GM19238 (cell line): ENCODE data around the gene EXT2.

ENCODE experiments used
- DNase-seq: peaks from one replicate; pipeline ENCODE4 v3.0.0; 2011; ENCODE audit warnings: low spot score; ENCODE audit not compliant: insufficient read length

Gene EXT2

DNA sequence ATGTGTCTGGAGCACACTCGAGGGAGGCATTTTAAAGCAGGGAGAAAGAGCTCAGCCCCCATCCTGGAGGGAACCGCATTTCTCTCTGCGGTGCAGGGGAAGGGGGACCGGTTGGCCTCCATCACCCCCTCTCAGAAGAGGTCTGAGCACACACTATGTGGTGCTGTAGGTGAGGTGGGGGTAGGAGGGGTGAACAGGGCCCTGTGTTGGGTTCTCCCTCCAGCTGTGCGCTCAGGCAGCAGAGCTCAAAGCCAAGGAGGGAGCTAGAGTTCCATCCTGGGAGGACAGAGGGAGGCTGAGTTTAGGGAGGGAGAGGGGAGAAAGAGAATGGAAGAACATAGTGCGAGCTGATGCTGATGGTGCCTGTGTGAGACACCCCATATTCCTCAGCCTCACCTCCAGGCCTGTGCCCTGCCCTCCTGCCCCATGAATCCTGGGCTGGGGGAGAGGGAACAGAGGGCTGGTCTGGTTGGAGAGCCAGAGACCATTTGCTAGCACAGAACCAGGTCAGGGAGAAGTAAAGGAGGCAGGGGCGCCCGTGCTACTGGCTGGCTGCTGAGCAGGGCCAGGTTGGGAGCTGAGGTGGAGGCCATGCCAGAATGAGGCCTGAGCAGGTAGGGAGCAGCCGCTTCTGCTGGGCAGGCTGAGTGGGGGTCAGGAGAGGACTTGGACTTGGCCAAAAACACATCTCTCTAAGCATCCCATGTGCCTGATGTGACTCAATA is 170.7 kb downstream of the EXT2 start:
- DNase-seq, result no peak

DNA sequence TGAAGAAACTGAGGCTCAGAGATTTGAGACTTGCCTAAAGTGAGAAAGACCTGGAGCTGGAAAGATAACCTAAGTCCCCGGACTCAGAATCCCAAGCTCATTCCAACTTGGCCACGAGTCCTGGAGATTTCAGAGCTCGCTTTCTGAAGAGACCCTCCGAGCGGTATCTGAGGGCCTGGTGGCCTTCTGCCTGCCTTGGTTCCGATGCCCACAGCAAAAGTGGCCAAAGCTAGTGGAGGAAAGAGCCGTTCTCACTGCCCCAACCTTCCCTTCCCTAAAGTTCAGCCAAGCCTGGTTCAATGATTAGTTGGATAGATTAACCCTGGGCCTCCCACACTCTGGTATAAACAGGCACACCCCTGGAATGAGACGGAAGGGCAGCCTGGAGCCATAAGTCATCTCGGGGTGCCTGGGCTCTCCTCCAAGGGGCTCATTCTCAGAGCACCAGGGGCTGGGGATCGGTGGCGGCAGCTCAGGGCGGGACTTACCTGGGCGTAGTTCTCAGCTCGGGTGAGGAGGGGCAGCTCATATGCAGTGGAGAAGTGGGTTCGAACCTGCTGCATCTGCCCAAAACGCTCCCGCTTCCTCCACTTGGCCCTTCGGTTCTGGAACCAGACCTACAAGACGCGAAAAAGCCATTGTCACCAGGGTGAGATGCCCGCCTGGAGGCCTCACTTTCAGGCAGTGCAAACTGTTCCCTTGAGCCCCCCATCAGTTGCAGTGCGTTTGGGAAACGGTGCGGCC is 171.7 kb downstream of the EXT2 start:
- DNase-seq, result no peak

DNA sequence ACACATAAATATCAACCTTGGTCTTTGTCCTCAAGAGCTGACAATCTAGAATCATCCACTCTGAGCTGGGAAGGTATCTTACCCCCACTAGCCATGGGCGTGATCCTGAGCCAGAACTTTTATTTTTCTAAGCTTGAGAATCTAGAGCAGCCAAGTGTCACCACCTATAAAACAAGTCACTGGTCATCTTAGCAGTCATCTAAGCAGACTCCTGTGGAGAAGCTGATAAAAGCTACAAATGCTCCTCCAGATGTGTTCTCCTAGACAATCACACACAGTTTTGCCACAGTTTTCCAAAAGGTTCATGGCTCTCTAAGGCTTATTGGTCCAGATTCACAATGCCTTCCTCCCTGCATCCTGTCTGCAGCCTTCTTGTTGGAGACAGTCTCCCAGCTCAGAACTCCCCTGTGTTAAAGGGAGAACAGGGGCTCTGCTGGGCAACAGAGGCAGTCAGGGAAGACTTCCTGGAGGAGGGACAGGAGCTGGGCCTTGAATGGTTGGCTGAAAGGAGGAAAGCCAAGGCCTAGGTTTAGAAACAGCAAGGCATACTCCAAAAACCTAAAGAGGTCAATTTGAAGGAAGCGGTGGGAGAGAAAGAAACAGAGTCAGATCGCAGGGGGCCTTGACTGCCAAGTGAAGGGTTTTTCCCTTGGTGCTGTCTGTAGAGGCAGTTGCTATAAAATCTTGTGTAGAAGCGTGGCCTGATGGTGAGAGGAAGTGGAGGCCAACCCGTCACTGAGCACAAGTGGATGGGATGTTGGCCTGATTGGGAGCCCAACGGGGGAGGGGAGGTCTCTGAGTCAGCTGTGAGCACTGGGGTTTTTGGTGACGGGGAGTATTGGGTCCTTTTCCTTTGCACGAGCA is 172.5 kb downstream of the EXT2 start:
- no peak for DNase-seq

DNA sequence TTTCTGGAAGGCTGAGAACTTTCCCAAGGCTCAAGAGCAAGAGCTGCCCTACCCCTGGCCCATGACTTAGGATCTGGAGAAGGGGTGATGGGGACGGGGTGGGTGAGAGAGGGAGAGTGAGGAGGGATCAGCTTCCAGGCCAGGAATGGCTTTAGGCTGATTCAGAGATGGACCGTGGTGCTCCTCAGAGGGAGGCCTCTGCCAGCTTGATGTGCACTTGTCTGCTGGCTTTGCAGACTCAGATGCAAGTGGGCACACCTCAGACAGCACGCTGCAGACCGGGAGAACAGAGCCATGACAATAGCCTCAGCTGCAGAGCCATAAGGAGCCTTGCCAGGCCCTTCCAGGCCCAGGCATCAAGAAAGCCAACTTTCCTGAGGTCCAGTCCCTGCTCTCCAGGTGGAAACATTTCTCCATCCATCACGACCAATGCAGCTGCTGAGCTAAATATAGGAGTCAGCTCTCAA is 173.2 kb downstream of the EXT2 start:
- DNase-seq, result no peak

DNA sequence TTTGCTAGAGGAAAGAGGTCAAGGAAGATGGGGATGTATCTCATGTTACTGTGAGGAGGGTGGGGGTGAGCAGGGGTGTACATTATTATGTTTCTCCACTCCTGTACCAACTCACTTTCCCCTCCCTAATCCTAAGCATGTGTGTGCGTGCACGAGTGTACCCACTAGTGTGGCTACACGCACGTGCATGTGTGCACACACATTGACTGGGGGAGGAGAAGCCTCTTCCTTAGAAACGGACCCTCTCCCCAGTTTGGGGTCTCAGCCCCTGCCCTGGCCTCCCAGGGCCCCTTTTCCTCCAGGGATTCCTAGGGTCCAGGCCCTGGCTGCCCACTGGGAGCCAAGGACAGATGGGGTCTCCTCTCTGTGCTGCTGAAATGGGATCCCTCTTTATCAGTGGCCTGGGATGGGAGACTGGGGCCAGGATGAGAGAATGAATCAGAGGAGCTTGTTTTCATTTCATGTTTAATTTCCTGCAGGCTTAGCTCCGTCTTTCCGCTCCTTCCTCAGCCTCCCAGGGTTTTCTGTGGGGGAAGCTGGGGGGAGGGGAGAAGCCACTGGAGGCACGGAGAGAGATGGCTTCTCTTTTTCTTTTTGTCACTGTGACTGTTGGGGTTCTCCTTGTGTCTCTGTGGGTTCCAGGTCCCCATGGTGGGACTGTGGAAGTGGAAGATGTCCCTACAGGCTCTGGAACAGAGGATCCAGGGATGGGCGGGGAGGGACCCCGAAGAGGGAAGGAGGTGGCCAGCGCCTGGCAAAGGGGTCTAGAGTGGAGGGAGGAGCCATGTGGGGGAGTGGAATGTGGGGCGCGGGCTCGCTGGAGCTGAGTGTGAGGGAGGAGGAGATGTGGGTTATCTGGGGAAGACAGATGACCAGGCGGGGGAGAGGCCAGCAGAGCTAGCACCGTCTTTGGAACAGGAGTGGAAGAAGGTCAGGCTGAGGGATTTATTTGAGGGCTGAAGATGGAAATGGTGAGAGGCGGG is 174.2 kb downstream of the EXT2 start:
- no peak for DNase-seq

DNA sequence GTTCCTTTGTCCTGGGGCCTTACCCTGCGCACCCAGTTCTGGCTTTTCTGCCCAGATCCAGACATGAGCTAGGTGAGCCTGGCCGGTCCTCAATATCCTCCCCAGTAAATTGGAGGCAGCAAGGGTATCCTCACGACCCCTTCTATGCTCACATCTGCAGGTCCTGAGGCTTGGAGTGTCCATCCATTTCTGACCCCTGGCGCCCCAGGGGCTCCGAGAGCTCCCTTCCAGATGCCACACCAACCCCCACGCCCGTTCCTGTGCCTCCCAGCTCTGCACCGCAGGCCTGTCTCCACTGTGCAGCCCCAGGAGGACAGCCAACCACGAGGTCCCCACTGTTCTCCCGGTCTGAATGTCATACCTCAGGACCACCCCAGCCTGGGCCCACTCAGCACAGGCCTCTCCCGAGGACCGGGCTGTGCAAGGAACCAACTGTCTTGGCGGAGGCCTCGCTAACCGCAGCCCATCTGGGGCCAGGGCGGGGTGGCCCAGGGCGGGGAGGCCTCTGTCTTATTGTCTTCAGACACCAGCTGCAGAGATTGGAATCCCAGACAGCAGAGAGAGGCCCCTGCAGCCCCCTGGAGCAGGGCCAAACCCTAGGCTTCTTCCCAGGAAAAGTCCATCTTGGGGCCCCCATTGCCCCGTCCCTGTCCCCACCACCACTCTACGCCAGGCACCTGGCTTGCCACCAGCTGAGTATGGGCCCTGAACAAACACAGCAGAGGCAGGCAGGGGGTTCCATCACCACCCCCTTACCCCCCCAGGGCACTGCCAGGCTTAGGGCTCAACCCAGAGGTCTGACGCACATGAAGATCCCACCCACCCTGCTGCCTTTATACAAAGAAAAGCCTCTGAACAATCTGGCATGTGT is 175.2 kb downstream of the EXT2 start:
- DNase-seq, result no peak

DNA sequence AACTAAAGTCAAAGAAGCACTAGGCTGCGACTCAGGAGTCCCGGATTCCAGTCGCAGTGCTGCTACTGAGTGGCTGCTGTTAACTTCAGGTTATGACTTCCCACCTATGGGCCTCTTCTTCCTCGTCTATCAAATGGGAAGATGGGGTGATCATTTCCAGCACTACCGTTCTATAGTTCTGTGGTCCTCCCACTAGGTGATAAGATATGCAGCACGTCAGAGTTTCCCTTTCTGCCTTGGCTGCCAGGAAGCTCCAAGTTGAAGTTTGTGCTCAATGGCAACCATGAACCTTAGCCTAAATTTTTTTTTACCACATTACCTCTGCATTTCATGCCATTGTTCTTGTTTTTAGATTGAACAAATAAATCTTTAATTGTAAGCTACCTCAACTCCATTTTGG is 175.8 kb downstream of the EXT2 start:
- DNase-seq, result no peak

DNA sequence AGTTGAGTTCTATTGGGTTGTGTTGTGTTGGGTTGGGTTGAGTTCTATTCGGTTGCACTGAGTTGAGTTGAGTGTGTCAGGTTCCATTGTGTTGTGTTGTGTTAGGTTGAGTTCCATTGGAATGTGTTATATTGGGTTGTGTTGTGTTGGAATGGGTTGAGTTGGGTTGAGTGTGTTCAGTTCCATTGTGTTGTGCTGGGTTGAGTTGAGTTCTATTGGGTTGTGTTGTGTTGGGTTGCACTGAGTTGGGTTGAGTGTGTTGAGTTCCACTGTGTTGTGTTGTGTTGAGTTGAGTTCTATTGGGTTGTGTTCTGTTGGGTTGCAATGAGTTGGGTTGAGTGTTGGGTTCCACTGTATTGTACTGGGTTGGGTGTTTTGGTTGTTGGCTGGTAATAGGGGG is 178.9 kb downstream of the EXT2 start:
- no peak for DNase-seq

DNA sequence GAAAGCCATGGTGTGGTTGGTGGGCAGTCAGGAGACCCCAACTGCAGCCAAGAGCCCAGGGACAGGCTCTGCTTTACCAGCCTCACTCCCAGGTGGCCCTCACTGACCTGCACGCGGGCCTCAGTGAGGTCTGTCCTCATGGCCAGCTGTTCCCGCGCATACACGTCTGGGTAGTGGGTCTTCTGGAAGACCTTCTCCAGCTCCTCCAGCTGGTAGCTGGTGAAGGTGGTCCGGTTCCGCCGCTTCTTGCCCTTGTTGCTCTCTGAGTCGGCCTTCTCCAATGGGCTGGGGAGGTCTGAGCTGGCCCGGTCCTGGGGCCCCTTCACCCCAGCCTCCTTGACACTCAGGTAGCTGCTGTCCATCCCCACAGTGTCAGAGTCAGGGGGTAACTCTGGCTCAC is 179.8 kb downstream of the EXT2 start:
- no peak for DNase-seq

DNA sequence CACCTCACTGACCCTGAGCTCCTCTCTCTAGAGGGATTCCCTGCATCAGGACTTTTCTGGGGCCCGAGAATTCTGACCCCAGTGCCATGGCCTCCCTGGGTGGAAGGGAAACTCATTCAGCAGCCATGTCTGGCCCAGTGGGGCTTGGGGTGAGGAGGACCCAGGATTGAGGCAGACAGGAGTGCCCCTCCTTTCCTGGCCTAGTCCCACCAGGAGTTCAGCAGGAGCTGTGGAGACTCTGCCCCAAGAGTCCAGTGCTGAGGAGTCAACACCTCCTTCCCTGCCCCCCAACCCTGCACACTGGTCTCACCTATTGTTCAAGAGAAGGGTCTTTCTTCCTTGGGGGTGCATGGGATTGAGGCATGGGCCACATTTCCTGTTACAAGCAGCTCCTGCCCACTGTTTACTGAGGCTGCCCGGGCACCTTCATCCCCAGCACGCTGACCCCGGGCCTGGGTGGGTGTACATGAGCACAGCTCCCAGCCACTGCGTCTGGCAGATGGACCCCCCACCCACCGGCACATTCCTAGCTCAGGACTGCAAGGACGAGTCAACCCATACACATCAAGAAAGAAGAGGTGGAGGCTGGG is 180.6 kb downstream of the EXT2 start:
- DNase-seq, result no peak

DNA sequence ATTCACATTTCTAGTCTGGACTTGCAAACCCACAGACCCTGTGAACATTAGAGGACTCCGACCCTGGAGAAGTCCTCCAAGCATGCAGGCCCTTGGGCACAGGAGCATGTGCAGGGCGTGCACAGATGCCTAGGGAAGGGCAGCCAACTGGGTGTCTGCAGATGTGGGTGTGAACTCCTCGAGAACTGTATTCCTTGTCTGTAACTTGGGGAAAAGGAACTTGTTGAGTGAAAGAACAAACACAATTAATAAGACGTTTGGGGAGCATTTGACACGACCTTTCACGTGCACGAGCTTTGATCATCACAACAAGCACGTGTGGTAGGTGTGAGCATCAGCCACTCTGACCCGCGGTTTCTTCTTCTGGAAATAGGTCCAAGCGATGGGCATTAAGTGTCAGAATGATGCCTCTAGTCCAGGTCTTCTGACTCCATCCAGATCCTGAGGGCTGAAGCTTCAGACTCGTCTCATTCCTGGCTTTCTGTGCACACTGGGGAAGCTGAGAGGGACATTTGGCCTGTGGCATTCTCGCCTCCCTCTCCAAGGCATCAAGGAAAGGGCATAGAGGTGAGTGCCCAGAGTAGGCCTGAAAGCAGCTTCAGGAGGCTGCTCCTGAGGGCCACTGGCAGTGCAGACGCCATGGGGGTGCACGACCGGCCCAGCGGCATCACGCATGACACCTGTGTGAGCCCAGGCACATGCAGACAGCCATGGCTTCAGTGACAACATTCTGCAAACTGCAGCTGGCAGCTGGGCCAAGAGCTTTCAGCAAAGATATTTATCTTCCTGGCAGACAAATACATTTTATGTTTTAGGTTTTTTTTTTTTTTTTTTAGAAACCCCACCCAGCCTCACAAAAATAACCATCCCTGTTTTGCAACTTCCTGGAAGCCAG is 182.0 kb downstream of the EXT2 start:
- DNase-seq, result no peak

DNA sequence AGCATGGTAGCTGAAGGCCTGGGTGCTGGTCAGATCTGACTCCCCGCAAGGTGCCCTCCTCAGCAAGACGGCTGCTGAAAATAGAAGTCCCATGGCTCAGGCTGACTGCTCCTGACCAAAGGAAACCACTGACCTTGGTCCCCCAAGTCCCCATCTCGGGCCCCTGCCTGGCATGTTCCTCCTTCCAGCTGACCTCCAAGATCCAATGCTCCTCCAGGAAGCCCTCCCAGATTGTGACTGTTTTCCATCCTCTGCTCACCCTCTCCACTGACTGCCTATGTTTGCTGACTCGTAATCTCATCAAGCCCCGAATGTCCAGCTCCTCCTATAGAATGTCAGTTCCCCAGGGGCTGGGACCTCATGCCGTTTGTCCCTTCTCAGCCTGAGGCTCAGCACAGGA is 184.0 kb downstream of the EXT2 start:
- DNase-seq, result no peak

DNA sequence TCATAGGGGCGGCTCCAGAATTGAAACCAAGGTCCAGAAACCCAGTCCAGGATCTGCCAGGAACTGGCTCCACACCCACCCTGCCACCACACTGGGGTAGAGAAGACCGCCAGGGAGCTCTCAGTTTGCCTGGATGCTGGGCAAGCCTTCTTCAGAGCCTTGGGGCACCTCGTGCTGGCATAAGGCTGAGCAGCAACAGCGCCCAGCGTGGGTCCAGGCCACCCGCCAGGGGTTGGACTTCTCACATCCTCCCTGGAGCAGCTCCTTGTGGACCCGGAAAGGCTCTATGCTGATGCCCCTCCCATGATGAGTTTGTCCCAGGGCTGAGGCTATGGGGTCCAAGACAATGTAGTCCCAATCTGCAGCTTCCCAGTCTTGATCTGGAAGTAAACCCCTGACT is 184.8 kb downstream of the EXT2 start:
- no peak for DNase-seq

DNA sequence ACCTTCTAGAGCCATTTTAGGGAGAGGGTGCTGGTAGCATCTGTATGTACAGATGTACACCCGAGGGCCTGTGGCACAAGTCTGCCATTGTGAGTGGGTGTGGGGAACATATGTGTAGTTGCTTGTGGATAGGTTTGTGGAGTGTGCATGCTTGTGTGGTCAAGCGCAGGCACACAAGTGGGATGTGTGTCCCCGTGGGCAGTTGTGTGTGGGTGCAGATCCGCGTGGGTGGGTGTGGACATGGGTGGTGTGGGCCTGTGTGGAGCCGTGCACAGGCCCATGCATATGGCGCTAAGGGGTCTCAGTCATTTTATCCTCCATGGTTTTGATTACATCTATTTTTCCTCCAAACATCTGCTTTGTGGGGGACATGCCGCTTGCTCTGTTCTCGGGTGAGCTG is 185.7 kb downstream of the EXT2 start:
- no peak for DNase-seq

DNA sequence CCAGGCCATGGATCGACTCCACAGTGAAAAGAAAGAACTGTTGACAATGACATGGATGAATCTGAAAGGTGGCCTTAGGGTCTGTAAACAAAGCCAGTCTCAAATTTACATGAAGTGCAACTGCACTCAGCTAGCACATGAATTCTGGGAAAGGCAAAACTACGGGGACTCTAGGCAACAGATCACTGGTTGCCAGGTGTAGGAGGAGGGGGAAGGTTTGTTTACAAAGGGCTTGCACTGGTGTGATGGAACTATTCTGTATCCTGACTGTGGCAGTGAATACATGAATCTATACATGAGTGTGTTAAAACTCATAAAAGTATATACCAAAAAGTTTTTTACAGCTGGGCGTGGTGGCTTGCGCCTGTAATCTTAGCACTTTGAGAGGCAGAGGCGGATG is 187.1 kb downstream of the EXT2 start:
- DNase-seq, result no peak

DNA sequence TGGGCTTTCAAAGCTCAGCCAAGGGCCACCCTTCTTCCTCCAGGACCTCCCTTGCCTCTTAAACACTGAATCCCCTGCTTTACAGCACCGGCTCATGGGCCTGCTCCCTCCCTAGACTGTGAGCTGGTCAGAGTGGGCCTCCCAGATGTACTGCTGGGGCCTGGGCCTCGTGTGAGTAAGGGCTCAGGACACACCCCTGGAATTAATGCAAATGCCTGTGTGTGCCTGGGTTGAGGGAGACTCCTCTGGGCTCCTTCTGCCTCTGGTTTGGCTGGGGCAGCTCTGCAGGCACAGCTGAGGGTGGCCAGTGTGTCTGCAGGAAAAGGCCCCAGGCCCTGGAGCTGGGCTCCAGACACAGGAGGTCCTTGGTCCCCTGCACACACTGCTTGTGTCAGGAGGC is 190.3 kb downstream of the EXT2 start:
- no peak for DNase-seq

DNA sequence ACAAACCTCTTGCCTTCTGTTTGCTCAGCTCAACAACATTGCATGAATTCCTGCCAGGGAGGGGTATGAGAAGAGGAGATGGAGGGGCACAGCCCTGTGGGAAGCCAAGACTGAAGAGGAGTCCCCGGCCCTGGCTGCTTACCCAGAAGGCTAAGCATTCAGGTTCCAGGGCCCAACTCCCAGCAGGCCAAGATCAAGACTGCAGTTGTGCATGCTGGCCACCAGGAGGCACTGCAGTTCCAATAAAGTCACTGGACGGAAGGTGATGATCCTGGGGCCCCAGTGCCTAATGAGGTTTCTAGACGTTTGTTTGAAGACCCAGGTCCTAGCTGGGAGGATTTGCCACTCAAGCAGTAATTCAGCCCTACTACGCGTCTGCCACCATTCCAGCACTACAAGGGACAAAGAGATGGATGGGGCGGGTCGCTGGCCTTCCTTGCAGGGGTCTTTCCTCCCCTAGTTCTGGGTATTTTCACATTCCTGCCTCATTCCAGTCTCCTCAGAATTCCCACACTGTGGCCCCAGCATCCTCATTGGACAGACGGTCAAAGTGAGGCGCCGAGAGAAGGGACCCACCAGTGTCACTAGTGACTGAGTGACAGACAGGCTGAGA is 190.9 kb downstream of the EXT2 start:
- DNase-seq, result peak; percentile 79

DNA sequence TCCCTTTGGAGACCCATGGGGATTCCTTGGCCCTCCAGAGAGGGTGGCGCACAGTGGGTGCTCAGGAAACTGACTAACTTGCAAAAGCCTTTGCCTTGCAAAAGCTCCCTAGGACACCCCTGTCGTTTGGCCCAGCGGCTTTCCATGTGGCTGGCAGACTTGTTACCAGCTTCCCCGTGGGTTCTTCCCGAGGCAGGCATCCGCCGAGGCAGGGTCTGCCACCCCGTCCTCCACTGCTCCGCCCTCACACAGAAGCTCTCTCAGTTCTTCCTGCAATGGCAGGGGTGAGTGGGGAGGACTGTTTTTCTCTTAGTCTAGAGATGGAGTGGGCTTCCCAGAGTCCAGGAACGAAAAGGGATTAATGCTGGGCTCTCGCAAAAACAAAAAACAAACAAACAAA is 191.4 kb downstream of the EXT2 start:
- DNase-seq, result no peak
